ENCODE data around the gene ICA1L. TPM values are rescaled to one million over a fixed set of nuclear protein-coding genes. Genes with fewer than 3 reads are reported as not detected.
"Not testable (repeated sequence)": the region's sequence is repeated elsewhere in the genome, so short reads cannot be mapped to it uniquely, and the experiment has no call there.

ICA1L gene
- total RNA-seq, 1 donor, result 3.5 TPM

DNA sequence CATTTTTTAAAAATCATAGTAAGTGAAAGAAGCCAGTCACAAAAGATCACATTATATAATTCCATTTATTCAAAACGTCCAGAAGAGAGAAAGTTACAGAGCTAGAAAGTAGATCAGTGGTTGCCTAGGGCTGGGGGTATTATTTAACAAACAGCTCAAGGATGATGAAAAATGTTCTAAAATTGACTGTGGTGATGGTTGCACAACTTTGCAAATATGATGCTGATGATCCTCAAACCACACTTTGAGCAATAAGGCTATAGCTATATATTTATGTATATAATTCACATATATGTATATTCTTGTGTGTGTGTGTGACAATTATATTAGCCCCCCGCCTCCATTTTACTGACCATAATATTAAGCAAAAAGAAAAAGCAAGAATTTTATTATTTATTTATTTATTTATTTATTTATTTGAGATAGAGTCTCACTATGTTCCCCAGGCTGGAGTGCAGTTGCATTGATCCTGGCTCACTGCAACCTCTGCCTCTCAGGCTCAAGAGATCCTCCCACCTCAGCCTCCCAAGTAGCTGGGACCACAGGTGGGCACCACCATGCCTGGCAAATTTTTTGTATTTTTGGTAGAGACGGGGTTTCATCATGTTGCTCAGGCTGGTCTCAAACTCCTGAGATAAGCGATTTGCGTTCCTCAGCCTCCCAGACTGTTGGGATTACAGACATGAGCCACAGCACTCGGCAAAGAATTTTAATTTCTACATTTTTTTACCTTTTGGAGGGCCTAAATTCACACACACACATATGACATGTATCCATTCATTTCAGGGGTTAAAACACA, 38.0 kb upstream of the ICA1L start:
- no peak overlapping the region for H3K4me3 ChIP-seq (ENCODE audit: low read depth, low read length)
- TF ChIP-seq, protein P1, sequence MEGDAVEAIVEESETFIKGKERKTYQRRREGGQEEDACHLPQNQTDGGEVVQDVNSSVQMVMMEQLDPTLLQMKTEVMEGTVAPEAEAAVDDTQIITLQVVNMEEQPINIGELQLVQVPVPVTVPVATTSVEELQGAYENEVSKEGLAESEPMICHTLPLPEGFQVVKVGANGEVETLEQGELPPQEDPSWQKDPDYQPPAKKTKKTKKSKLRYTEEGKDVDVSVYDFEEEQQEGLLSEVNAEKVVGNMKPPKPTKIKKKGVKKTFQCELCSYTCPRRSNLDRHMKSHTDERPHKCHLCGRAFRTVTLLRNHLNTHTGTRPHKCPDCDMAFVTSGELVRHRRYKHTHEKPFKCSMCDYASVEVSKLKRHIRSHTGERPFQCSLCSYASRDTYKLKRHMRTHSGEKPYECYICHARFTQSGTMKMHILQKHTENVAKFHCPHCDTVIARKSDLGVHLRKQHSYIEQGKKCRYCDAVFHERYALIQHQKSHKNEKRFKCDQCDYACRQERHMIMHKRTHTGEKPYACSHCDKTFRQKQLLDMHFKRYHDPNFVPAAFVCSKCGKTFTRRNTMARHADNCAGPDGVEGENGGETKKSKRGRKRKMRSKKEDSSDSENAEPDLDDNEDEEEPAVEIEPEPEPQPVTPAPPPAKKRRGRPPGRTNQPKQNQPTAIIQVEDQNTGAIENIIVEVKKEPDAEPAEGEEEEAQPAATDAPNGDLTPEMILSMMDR (IDR thresholded peaks at IDR 0.05; ENCODE audit: insufficient read depth, low read depth, low read length), result no peak
- DNase-seq (ENCODE audit: low read depth), result peak; percentile 14

DNA sequence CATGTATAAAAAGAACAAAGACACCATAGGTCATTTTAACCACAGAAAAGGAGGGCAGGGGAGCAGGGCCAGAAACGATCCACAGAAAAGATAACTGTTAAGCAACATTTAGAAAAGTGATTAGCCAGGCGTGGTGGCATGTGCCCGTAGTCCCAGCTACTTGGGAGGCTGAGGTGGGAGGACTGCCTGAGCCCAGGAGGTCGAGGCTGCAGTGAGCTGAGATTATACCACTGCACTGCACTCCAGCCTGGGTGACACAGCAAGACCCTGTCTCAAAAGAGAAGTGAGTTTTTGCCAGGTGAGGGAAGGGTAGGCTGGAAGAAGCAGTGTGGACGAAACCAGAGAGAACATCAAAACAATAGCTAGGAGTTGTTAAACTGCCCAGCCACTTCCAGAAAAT, 36.6 kb upstream of the ICA1L start:
- TF ChIP-seq, protein P1 (IDR thresholded peaks at IDR 0.05; ENCODE audit: insufficient read depth, low read depth, low read length), result no peak
- DNase-seq (ENCODE audit: low read depth), result no peak
- no peak overlapping the region for H3K4me3 ChIP-seq (ENCODE audit: low read depth, low read length)

DNA sequence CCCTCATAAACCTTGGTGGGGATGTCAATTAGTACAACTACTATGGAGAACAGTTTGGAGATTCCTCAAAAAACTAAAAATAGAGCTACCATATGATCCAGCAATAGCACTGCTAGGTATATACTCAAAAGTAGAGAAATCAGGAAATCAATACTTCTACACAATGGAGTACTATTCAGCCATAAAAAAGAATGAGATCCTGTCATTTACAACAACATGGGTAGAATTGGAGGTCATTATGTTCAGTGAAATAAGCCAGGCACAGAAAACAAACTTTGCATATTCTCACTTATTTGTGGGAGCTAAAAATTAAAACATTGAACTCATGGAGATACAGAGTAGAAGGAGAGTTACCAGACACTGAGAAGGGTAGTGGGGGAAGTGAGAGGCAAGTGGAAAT, 33.9 kb upstream of the ICA1L start:
- DNase-seq (ENCODE audit: low read depth); H3K4me3 ChIP-seq (ENCODE audit: low read depth, low read length): not testable (repeated sequence)

- no peak for DNase-seq (ENCODE audit: low read depth)
- TF ChIP-seq, protein P1 (IDR thresholded peaks at IDR 0.05; ENCODE audit: insufficient read depth, low read depth, low read length), result no peak
- H3K4me3 ChIP-seq (ENCODE audit: low read depth, low read length), result no peak overlapping the region
Measured at GRCh38 chr2:202885190-202885589, 13.6 kb upstream of the ICA1L start.

- DNase-seq (ENCODE audit: low read depth), result peak; percentile 5
- no peak overlapping the region for H3K4me3 ChIP-seq (ENCODE audit: low read depth, low read length)
- TF ChIP-seq, protein P1 (IDR thresholded peaks at IDR 0.05; ENCODE audit: insufficient read depth, low read depth, low read length), result peak; percentile 36
Measured at GRCh38 chr2:202883987-202884675, 12.6 kb upstream of the ICA1L start.

DNA sequence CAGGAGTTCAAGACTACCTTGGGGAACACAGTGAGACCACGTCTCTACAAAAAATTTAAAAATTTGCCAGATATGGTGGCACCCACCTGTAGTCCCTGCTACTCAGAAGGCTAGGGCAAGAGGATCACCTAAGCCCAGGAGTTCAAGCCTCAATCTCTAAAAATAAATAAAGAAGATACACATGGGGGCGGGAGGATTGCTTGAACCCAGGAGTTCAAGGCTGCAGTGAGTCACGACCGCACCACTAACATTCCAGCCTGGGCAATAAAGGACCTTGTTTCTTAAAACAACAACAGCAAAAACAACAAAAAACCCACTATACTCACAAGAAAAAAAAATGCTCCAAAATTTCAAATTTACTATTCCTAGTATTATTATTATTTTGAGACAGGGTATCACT, 10.0 kb upstream of the ICA1L start:
- TF ChIP-seq, protein P1 (IDR thresholded peaks at IDR 0.05; ENCODE audit: insufficient read depth, low read depth, low read length), result no peak
- H3K4me3 ChIP-seq (ENCODE audit: low read depth, low read length), result no peak overlapping the region
- no peak for DNase-seq (ENCODE audit: low read depth)

GRCh38 chr2:202877699-202878098, 6.1 kb upstream of the ICA1L start:
- DNase-seq (ENCODE audit: low read depth), result no peak
- TF ChIP-seq, protein P1 (IDR thresholded peaks at IDR 0.05; ENCODE audit: insufficient read depth, low read depth, low read length), result no peak
- no peak overlapping the region for H3K4me3 ChIP-seq (ENCODE audit: low read depth, low read length)
